Measurements from ENCODE around the gene SRGAP3.

The SRGAP3 gene

DNA sequence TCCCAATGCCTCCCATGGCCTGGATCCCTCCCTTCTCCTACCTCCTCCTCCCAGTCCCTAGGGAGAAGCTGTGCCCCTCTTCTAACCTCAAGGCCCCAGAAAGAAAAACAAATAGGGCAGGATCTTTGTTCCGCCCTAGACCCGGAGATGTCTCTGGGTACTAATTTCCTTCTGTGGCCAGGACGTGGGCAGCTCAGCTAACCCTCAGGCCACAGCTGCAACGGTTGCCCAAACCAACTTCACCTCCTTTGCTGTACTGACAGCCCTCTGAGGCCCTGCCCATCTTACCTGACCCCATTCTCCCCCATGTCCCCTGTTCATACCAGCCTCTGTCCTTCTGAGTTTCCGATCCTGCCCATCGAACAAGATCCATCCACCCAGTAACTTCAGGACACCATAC is 70.7 kb downstream of the SRGAP3 start:
- H3K27me3 ChIP-seq (ENCODE audit: insufficient read depth, low read depth), result no peaks in the 10 kb centered on the region
- no peaks in the 10 kb centered on the region for H3K4me1 ChIP-seq (ENCODE audit: low read depth, poor library complexity, severe bottlenecking)
- TF ChIP-seq, protein P1, sequence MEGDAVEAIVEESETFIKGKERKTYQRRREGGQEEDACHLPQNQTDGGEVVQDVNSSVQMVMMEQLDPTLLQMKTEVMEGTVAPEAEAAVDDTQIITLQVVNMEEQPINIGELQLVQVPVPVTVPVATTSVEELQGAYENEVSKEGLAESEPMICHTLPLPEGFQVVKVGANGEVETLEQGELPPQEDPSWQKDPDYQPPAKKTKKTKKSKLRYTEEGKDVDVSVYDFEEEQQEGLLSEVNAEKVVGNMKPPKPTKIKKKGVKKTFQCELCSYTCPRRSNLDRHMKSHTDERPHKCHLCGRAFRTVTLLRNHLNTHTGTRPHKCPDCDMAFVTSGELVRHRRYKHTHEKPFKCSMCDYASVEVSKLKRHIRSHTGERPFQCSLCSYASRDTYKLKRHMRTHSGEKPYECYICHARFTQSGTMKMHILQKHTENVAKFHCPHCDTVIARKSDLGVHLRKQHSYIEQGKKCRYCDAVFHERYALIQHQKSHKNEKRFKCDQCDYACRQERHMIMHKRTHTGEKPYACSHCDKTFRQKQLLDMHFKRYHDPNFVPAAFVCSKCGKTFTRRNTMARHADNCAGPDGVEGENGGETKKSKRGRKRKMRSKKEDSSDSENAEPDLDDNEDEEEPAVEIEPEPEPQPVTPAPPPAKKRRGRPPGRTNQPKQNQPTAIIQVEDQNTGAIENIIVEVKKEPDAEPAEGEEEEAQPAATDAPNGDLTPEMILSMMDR (conservative IDR thresholded peaks at IDR 0.05; ENCODE audit: low read depth, low read length), result no peak
- H3K9ac ChIP-seq, result no peak overlapping the region
- H3K27ac ChIP-seq, result no peak overlapping the region
- no peak overlapping the region for H2AFZ ChIP-seq (ENCODE audit: low read depth)
- no peaks in the 10 kb centered on the region for H3K36me3 ChIP-seq (ENCODE audit: insufficient read depth)
- H3K79me2 ChIP-seq (ENCODE audit: insufficient read depth, low read depth), result no peaks in the 10 kb centered on the region
- no peak overlapping the region for H3K4me2 ChIP-seq
- no peak overlapping the region for H3K4me3 ChIP-seq (IDR thresholded peaks at IDR 0.05; ENCODE audit: insufficient read depth, low read depth, low read length)
- H4K20me1 ChIP-seq (ENCODE audit: insufficient read depth), result no peaks in the 10 kb centered on the region

DNA sequence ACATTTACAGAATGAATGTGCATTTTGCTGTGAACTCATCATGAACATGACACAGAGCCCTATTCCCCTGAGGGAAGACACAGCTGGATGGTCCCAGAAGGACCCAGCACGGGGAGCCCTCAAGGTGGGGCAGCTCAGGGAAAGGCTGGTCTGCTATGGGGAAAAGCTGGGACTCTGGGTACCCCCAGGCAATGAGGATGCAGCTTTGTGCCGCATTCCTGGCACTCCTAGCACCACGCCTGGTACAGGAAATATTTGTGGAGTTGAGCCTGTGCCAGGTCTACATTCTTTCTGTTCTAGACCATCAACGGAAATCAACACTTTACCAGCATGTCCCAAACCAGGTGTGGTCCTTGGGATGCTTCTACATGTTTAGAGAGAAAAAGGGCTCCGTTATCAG is 74.0 kb downstream of the SRGAP3 start:
- Histone ChIP-seq H3K36me3 (ENCODE audit: insufficient read depth) (no peaks in the 10 kb centered on the region), H3K4me3 (IDR thresholded peaks at IDR 0.05; ENCODE audit: insufficient read depth, low read depth, low read length) (no peak overlapping the region), H3K27ac (no peak overlapping the region), H3K4me1 (ENCODE audit: low read depth, poor library complexity, severe bottlenecking) (no peaks in the 10 kb centered on the region), H2AFZ (ENCODE audit: low read depth) (no peak overlapping the region), H3K79me2 (ENCODE audit: insufficient read depth, low read depth) (no peaks in the 10 kb centered on the region), H3K27me3 (ENCODE audit: insufficient read depth, low read depth) (no peaks in the 10 kb centered on the region), H3K4me2 (no peak overlapping the region), H3K9ac (no peak overlapping the region), H4K20me1 (ENCODE audit: insufficient read depth) (no peaks in the 10 kb centered on the region)
- TF ChIP-seq, protein P1 (conservative IDR thresholded peaks at IDR 0.05; ENCODE audit: low read depth, low read length), result no peak

DNA sequence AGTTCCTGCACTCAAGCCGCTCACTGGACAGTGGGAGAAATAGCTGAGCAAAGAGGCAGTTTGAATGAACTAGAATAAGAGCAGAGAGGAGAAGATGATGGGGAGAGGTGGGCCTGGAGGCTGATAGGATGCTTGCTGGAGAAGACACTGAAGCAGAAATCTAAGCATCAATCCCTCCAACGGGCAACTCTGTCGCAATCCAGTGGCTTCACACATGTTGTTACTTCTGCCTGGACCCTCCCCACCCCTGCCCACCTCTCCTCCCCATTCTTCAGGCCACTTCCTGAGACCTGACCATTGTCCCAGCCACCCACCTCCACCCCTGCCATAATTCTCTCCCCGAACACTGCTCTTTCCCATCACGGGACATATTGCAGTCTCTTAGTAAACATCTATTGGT is 76.0 kb downstream of the SRGAP3 start:
- TF ChIP-seq, protein P1 (conservative IDR thresholded peaks at IDR 0.05; ENCODE audit: low read depth, low read length), result no peak
- Histone ChIP-seq H3K9ac (no peak overlapping the region), H3K4me2 (no peak overlapping the region), H2AFZ (ENCODE audit: low read depth) (no peak overlapping the region), H3K27ac (no peak overlapping the region), H3K4me3 (IDR thresholded peaks at IDR 0.05; ENCODE audit: insufficient read depth, low read depth, low read length) (no peak overlapping the region), H3K4me1 (ENCODE audit: low read depth, poor library complexity, severe bottlenecking) (peaks cover 14% of the 10 kb centered on the region), H3K36me3 (ENCODE audit: insufficient read depth) (no peaks in the 10 kb centered on the region), H3K79me2 (ENCODE audit: insufficient read depth, low read depth) (no peaks in the 10 kb centered on the region), H3K27me3 (ENCODE audit: insufficient read depth, low read depth) (no peaks in the 10 kb centered on the region), H4K20me1 (ENCODE audit: insufficient read depth) (no peaks in the 10 kb centered on the region)

DNA sequence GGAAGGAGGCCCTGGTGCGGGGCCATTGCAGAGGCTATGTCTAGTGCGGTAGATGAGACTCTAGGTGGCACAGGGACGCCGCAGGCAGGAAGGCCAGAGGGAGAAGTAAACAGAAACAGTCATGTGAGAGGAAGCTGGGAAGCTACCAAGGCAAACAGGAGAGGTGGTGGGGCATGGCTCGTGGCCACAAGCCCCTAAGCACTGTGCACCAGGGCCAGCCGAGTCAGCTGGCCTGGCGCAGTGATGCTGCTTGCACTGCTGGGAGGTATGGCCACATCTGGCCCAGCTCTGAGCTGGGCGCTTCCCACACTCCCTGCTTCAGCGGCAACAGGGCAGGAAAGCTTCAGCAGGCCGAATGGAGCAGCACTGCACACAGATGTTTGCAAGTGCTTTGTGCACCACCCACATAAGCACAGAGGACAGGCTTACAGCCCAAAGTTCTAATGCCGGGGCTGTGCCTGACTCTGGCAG is 76.6 kb downstream of the SRGAP3 start:
- Histone ChIP-seq H4K20me1 (ENCODE audit: insufficient read depth) (no peaks in the 10 kb centered on the region), H3K27ac (no peak overlapping the region), H3K4me3 (IDR thresholded peaks at IDR 0.05; ENCODE audit: insufficient read depth, low read depth, low read length) (no peak overlapping the region), H3K9ac (no peak overlapping the region), H3K36me3 (ENCODE audit: insufficient read depth) (no peaks in the 10 kb centered on the region), H3K79me2 (ENCODE audit: insufficient read depth, low read depth) (no peaks in the 10 kb centered on the region), H3K4me1 (ENCODE audit: low read depth, poor library complexity, severe bottlenecking) (peaks cover 20% of the 10 kb centered on the region), H2AFZ (ENCODE audit: low read depth) (no peak overlapping the region), H3K4me2 (no peak overlapping the region), H3K27me3 (ENCODE audit: insufficient read depth, low read depth) (no peaks in the 10 kb centered on the region)
- TF ChIP-seq, protein P1 (conservative IDR thresholded peaks at IDR 0.05; ENCODE audit: low read depth, low read length), result no peak

DNA sequence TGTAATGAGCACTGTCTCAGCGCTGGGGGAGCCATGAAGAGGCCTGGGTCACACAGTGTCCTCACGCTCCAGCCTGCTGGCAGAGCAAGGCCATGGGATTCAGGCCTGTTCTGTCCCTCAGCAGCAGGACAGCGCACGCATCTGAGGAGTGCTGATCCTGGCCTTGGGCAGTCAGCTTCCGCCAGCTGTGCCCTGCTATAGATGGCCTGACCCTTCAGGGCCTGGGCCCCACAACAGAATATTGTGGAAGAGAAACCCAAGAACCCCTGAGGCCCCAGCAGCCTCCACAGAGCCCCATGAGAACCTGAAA is 78.6 kb downstream of the SRGAP3 start:
- H4K20me1 ChIP-seq (ENCODE audit: insufficient read depth), result no peaks in the 10 kb centered on the region
- TF ChIP-seq, protein P1 (conservative IDR thresholded peaks at IDR 0.05; ENCODE audit: low read depth, low read length), result no peak
- no peaks in the 10 kb centered on the region for H3K27me3 ChIP-seq (ENCODE audit: insufficient read depth, low read depth)
- no peak overlapping the region for H3K4me3 ChIP-seq (IDR thresholded peaks at IDR 0.05; ENCODE audit: insufficient read depth, low read depth, low read length)
- no peak overlapping the region for H3K4me2 ChIP-seq
- H3K4me1 ChIP-seq (ENCODE audit: low read depth, poor library complexity, severe bottlenecking), result peaks cover 23% of the 10 kb centered on the region
- H2AFZ ChIP-seq (ENCODE audit: low read depth), result no peak overlapping the region
- no peak overlapping the region for H3K9ac ChIP-seq
- no peaks in the 10 kb centered on the region for H3K36me3 ChIP-seq (ENCODE audit: insufficient read depth)
- no peaks in the 10 kb centered on the region for H3K79me2 ChIP-seq (ENCODE audit: insufficient read depth, low read depth)
- H3K27ac ChIP-seq, result no peak overlapping the region

Data from KMS-11 (cell line).